Tibial artery (tissue), 4 donors: ENCODE results near the gene DPP10.

Experiments
- DNase-seq, 2 donors: peaks; one replicate each; pipeline ENCODE4 v3.0.0-alpha.2; 2019
- H3K27ac ChIP-seq, 2 donors: fragments of 200-600 bp; sonication (generic) in 1 of 2; 1 replicate in 1 of 2; 2 replicates in 1 of 2; pipeline ENCODE4 v1.5.1; 2018 to 2019; ENCODE audit warnings: mild to moderate bottlenecking in 1 of 2
- H3K27me3 ChIP-seq, 2 donors: fragments of 200-600 bp; sonication (generic) in 1 of 2; one replicate each; pipeline versions ENCODE4 v1.5.1 to v1.6.0; 2016 to 2019
- H3K36me3 ChIP-seq, 3 donors: fragments of 200-600 bp; sonication (generic) in 2 of 3; one replicate each; pipeline ENCODE4 v1.5.1; 2016 to 2019; ENCODE audit warnings: mild to moderate bottlenecking in 2 of 3
- H3K4me1 ChIP-seq, 4 donors: fragments of 200-600 bp; sonication (generic) in 2 of 4; 1 replicate in 3 of 4; 2 replicates in 1 of 4; pipeline ENCODE4 v1.5.1; 2016 to 2019
- H3K4me3 ChIP-seq, 2 donors: fragments of 200-600 bp; sonication (generic) in 1 of 2; 1 replicate in 1 of 2; 2 replicates in 1 of 2; pipeline ENCODE4 v1.5.1; 2018 to 2019; ENCODE audit warnings: mild to moderate bottlenecking in 2 of 2
- H3K9me3 ChIP-seq, 3 donors: fragments of 200-600 bp; sonication (generic) in 1 of 3; one replicate each; pipeline ENCODE4 v1.5.1; 2016 to 2019
- intact Hi-C: fragments of 100-400 bp; cut with DNase I; formaldehyde crosslinking; loops from one replicate; pipeline ENCODE4 v1.15.0; 2023; ENCODE audit warnings: low total_unique reads
- TF ChIP-seq, protein P1 (sequence below), 2 experiments: fragments of 200-600 bp in 1 of 2; fragments of 450-650 bp in 1 of 2; IDR thresholded peaks; one replicate each; pipeline ENCODE4 v1.5.1; 2017 to 2019; ENCODE audit warnings: antibody characterized with exemption in 2 of 2, mild to moderate bottlenecking in 1 of 2, moderate library complexity in 1 of 2

DPP10 gene

DNA sequence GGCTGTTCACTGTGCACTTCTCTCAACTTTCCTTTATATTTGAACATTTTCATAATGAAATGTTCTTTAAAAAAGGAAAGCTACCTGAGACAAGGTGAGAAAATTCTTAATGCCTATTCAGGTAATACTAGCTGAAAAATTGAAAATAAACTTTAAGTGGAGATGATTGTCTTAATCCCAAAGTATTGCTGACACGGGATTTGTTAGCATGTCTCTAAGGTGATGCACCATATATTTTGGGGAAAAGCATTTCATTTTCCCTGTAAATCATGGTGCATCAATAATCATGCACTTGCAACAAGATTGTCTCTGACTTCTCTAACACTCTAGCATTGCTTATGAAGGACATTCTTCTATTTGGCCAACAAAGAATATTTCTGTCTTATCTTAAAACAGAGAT, 848.0 kb downstream of the DPP10 start:
- H3K36me3 ChIP-seq, result no peaks in the 10 kb centered on the region
- no peaks in the 10 kb centered on the region for H3K9me3 ChIP-seq
- H3K4me3 ChIP-seq, result no peak overlapping the region
- no peaks in the 10 kb centered on the region for H3K27me3 ChIP-seq
- intact Hi-C loops, result no loop called here
- no peaks in the 10 kb centered on the region for H3K4me1 ChIP-seq
- H3K27ac ChIP-seq, result no peak overlapping the region
- TF ChIP-seq, protein P1, sequence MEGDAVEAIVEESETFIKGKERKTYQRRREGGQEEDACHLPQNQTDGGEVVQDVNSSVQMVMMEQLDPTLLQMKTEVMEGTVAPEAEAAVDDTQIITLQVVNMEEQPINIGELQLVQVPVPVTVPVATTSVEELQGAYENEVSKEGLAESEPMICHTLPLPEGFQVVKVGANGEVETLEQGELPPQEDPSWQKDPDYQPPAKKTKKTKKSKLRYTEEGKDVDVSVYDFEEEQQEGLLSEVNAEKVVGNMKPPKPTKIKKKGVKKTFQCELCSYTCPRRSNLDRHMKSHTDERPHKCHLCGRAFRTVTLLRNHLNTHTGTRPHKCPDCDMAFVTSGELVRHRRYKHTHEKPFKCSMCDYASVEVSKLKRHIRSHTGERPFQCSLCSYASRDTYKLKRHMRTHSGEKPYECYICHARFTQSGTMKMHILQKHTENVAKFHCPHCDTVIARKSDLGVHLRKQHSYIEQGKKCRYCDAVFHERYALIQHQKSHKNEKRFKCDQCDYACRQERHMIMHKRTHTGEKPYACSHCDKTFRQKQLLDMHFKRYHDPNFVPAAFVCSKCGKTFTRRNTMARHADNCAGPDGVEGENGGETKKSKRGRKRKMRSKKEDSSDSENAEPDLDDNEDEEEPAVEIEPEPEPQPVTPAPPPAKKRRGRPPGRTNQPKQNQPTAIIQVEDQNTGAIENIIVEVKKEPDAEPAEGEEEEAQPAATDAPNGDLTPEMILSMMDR (IDR thresholded peaks at IDR 0.05), result no peak
- DNase-seq, result no peak

DNA sequence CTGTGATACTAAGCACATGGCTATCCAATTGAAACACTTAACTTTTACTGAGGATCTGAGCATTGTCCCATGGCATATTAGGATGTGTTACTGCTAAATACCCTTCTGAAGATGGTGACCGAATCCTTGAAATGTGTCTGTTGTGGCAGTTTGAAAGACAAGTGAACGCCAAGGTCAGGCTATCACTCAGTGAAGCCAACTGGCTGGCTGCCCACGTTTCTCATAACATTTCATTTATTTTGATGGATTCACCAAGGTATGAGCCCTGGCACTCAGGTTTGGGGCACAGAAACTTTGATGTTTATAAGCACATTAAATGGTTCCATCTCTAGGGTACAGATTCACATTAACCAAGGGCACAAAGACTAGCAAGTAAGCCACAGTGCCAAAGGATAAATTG, 850.3 kb downstream of the DPP10 start:
- Histone ChIP-seq H3K36me3 (no peaks in the 10 kb centered on the region), H3K4me3 (no peak overlapping the region), H3K4me1 (no peaks in the 10 kb centered on the region), H3K27ac (no peak overlapping the region), H3K27me3 (no peaks in the 10 kb centered on the region), H3K9me3 (no peaks in the 10 kb centered on the region)
- TF ChIP-seq, protein P1 (IDR thresholded peaks at IDR 0.05), result no peak
- intact Hi-C loops, result no loop called here
- no peak for DNase-seq

DNA sequence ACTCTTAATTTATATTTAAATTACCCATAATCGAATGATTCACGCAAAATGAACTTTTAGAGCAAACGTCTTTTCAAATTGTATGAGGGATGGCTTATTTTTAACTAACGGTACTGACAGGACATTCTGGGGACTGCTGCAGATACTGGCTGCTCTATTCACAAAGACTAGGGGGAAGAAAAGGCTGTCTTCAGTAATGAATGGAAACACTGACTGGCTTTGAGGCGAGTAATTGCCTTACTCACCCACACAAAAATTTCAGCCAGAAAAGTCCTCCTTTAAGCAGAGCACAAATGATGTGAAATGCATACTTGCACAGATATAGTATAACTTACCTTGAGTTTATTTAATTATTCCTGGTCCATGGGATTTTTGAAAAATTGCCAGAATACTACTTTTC, 852.6 kb downstream of the DPP10 start:
- H3K27ac ChIP-seq, result no peak overlapping the region
- no peaks in the 10 kb centered on the region for H3K4me1 ChIP-seq
- no peak for DNase-seq
- no peaks in the 10 kb centered on the region for H3K27me3 ChIP-seq
- H3K36me3 ChIP-seq, result no peaks in the 10 kb centered on the region
- intact Hi-C loops, result no loop called here
- H3K9me3 ChIP-seq, result no peaks in the 10 kb centered on the region
- TF ChIP-seq, protein P1 (IDR thresholded peaks at IDR 0.05), result no peak
- H3K4me3 ChIP-seq, result no peak overlapping the region

DNA sequence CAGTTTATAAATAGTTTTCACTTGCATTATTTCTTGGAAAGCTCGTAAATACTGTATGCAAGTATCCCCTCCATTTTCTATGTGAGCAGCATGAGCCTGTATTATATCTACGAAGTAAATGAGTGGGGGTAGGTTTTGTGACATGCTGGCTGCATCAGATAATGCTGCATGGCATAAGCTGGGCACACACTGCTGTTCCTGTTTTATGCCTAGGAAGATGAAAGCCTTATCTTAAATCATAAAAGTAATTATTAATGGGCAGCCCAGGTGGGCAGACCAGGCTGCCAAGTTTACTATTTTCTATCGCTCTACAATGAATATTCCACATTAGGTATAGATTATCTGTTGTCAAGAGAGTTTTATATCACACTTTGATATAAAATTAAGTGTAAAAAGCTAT, 854.6 kb downstream of the DPP10 start:
- Histone ChIP-seq H3K27me3 (no peaks in the 10 kb centered on the region), H3K4me3 (no peak overlapping the region), H3K4me1 (no peaks in the 10 kb centered on the region), H3K27ac (no peak overlapping the region), H3K9me3 (no peaks in the 10 kb centered on the region), H3K36me3 (no peaks in the 10 kb centered on the region)
- DNase-seq, result no peak
- intact Hi-C loops, result no loop called here
- TF ChIP-seq, protein P1 (IDR thresholded peaks at IDR 0.05), result no peak

DNA sequence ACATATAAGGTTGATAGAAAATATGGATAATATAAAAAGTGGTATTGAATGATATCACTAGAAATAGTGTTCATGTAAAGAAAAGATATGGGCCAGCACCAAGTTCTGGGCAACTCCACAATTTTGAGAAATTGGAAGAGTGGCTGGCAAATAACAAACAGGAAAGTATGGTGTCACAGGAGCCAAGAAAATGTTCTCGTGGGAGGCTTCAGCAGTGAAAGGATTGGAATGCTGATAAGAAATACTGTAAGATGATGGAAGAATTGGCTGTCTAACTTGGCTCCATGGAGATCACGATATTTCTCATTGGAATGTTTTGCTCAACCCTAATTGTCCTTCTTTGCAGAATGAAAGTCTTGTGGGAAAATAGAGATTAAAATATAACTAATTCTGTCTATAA, 856.8 kb downstream of the DPP10 start:
- TF ChIP-seq, protein P1 (IDR thresholded peaks at IDR 0.05), result no peak
- H3K27me3 ChIP-seq, result no peaks in the 10 kb centered on the region
- H3K4me3 ChIP-seq, result no peak overlapping the region
- H3K27ac ChIP-seq, result no peak overlapping the region
- no peaks in the 10 kb centered on the region for H3K36me3 ChIP-seq
- no peak for DNase-seq
- intact Hi-C loops, result no loop called here
- H3K4me1 ChIP-seq, result no peaks in the 10 kb centered on the region
- H3K9me3 ChIP-seq, result no peaks in the 10 kb centered on the region

DNA sequence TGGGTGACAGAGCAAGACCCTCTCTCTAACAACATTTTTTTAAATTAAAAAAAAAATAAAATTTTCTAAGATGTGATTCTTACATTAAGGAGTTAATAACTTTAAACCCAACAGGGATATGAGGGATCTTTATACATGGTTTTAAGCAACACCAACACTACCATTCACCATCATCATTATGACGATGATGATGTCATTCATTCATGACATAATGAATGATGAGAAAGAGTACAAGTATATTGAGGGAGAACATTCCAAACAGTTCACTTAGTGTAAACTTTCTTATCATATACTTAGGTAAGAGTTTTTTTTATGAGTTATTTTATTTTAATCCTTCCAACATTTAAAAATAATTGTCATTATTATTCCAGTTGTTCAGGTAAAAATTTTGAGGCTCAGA, 863.3 kb downstream of the DPP10 start:
- Histone ChIP-seq H3K4me1 (no peaks in the 10 kb centered on the region), H3K4me3 (no peak overlapping the region), H3K9me3 (no peaks in the 10 kb centered on the region), H3K36me3 (no peaks in the 10 kb centered on the region), H3K27me3 (no peaks in the 10 kb centered on the region), H3K27ac (no peak overlapping the region)
- DNase-seq, result no peak
- intact Hi-C loops, result no loop called here
- TF ChIP-seq, protein P1 (IDR thresholded peaks at IDR 0.05), result no peak
